ENCODE measurements around the gene KATNIP. TPM values are rescaled to one million over a fixed set of nuclear protein-coding genes. Genes with fewer than 3 reads are reported as not detected.

Gene KATNIP
- total and polyA plus RNA-seq, 2 of the 13 experiments (the other 11 are each of a cell fraction or from before 2014, with no cell fraction given): 9.7 to 12.0 TPM

DNA sequence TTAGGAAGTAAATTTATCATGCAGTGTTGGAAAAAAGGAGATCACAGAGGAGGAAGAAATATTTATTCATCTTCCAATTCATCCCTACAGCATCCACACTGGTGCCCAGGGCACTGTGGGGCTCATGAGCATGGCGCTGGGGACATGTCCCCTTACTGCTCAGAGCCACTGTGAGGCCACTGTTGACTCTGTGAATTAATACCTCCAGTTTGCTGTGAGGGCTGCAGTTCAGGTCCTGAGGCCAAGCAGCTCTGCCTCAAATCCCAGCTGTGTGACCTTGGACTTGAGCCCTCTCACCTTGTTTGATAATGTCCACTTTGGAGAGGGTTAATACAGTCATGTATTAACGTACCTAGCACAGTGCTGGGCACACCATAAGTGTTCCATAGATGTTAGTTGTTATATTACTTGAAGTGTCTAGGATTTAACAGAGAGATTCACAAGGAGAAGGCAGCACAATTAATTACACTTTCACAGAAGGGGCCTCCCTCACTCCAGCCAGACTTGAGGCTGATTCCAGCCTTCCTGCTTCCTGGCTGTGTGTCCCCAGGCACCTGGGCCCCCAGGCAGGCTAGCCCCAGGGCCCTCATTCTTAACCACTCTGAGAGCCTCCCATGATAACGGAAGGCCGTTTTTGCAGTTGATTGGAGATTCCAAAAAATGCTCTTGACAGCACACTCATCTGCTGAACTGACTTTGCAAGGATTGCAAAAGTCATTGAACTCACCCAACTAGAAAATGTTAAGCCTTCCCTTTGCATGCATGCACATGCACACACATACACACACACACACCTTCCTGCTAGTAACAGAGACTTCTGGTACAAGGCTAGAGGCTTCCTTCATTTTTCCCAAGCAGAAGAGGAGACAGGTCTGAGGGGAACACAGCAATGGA lies 29.4 kb downstream of the KATNIP start (continued):
- TF ChIP-seq EED (CRISPR knock-in tag; IDR thresholded peaks at IDR 0.05) (no peak), GATA4 (IDR thresholded peaks at IDR 0.05; ENCODE audit: borderline replicate concordance, low read depth) (no peak), KLF12 (CRISPR knock-in tag; IDR thresholded peaks at IDR 0.05; ENCODE audit: borderline replicate concordance) (0 out of 2 replicates have a peak, but pooled peaks have one; percentile 6), MED13 (CRISPR knock-in tag; IDR thresholded peaks at IDR 0.05) (no peak), TRIM24 (CRISPR knock-in tag; IDR thresholded peaks at IDR 0.05) (no peak), ZNF605 (CRISPR knock-in tag; IDR thresholded peaks at IDR 0.05) (no peak; the same call in 1 of the 2 replicates), KLF16 (CRISPR knock-in tag; IDR thresholded peaks at IDR 0.05) (0 out of 4 replicates have a peak, but pooled peaks of 1 of the 2 experiments have one; percentile 14), ZNF24 (IDR thresholded peaks at IDR 0.05) (no peak), SALL2 (CRISPR knock-in tag; IDR thresholded peaks at IDR 0.05) (no peak), CBX5 (CRISPR knock-in tag; IDR thresholded peaks at IDR 0.05; ENCODE audit: borderline replicate concordance) (peak; percentile 45; the same call in 1 of the 2 replicates), MEF2D (CRISPR knock-in tag; IDR thresholded peaks at IDR 0.05) (no peak), ZSCAN29 (CRISPR knock-in tag; conservative IDR thresholded peaks at IDR 0.05) (no peak), RFX3 (CRISPR knock-in tag; IDR thresholded peaks at IDR 0.05) (no peak)
- TF ChIP-seq, protein P1, sequence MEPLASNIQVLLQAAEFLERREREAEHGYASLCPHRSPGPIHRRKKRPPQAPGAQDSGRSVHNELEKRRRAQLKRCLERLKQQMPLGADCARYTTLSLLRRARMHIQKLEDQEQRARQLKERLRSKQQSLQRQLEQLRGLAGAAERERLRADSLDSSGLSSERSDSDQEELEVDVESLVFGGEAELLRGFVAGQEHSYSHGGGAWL (CRISPR knock-in tag; IDR thresholded peaks at IDR 0.05): no peak
- TF ChIP-seq, protein P2, sequence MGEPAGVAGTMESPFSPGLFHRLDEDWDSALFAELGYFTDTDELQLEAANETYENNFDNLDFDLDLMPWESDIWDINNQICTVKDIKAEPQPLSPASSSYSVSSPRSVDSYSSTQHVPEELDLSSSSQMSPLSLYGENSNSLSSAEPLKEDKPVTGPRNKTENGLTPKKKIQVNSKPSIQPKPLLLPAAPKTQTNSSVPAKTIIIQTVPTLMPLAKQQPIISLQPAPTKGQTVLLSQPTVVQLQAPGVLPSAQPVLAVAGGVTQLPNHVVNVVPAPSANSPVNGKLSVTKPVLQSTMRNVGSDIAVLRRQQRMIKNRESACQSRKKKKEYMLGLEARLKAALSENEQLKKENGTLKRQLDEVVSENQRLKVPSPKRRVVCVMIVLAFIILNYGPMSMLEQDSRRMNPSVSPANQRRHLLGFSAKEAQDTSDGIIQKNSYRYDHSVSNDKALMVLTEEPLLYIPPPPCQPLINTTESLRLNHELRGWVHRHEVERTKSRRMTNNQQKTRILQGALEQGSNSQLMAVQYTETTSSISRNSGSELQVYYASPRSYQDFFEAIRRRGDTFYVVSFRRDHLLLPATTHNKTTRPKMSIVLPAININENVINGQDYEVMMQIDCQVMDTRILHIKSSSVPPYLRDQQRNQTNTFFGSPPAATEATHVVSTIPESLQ (CRISPR knock-in tag; conservative IDR thresholded peaks at IDR 0.05): no peak
- TF ChIP-seq, protein P3, sequence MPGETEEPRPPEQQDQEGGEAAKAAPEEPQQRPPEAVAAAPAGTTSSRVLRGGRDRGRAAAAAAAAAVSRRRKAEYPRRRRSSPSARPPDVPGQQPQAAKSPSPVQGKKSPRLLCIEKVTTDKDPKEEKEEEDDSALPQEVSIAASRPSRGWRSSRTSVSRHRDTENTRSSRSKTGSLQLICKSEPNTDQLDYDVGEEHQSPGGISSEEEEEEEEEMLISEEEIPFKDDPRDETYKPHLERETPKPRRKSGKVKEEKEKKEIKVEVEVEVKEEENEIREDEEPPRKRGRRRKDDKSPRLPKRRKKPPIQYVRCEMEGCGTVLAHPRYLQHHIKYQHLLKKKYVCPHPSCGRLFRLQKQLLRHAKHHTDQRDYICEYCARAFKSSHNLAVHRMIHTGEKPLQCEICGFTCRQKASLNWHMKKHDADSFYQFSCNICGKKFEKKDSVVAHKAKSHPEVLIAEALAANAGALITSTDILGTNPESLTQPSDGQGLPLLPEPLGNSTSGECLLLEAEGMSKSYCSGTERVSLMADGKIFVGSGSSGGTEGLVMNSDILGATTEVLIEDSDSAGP (CRISPR knock-in tag; IDR thresholded peaks at IDR 0.05; ENCODE audit: borderline replicate concordance): peak; percentile 68
- TF ChIP-seq, protein P4, sequence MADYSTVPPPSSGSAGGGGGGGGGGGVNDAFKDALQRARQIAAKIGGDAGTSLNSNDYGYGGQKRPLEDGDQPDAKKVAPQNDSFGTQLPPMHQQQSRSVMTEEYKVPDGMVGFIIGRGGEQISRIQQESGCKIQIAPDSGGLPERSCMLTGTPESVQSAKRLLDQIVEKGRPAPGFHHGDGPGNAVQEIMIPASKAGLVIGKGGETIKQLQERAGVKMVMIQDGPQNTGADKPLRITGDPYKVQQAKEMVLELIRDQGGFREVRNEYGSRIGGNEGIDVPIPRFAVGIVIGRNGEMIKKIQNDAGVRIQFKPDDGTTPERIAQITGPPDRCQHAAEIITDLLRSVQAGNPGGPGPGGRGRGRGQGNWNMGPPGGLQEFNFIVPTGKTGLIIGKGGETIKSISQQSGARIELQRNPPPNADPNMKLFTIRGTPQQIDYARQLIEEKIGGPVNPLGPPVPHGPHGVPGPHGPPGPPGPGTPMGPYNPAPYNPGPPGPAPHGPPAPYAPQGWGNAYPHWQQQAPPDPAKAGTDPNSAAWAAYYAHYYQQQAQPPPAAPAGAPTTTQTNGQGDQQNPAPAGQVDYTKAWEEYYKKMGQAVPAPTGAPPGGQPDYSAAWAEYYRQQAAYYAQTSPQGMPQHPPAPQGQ (CRISPR knock-in tag; IDR thresholded peaks at IDR 0.05; ENCODE audit: borderline replicate concordance): no peak
- TF ChIP-seq, protein P5, sequence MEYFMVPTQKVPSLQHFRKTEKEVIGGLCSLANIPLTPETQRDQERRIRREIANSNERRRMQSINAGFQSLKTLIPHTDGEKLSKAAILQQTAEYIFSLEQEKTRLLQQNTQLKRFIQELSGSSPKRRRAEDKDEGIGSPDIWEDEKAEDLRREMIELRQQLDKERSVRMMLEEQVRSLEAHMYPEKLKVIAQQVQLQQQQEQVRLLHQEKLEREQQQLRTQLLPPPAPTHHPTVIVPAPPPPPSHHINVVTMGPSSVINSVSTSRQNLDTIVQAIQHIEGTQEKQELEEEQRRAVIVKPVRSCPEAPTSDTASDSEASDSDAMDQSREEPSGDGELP (IDR thresholded peaks at IDR 0.05; ENCODE audit: borderline replicate concordance, low read depth): peak; percentile 89; the same call in 1 of the 2 replicates

All from HepG2 (cell line).